HPDE6-E6E7 (cell line): Measurements from ENCODE around the gene ISG20L2.
"Not testable (repeated sequence)": the region's sequence is repeated elsewhere in the genome, so short reads cannot be mapped to it uniquely, and the experiment has no call there.

Source experiments
- DNase-seq: peaks from one replicate; pipeline ENCODE4 v3.0.0; 2011; ENCODE audit warnings: missing footprints; ENCODE audit errors: extremely low spot score

ISG20L2 gene, protein sequence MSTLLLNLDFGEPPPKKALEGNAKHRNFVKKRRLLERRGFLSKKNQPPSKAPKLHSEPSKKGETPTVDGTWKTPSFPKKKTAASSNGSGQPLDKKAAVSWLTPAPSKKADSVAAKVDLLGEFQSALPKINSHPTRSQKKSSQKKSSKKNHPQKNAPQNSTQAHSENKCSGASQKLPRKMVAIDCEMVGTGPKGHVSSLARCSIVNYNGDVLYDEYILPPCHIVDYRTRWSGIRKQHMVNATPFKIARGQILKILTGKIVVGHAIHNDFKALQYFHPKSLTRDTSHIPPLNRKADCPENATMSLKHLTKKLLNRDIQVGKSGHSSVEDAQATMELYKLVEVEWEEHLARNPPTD

GRCh38 chr1:156728599-156729462 lies at the start of gene ISG20L2:
ISG20L2 (minus strand) TSS chr1:156728766; CDS start chr1:156727652, 1,114 bp downstream.
- peak; percentile 93 for DNase-seq

DNA sequence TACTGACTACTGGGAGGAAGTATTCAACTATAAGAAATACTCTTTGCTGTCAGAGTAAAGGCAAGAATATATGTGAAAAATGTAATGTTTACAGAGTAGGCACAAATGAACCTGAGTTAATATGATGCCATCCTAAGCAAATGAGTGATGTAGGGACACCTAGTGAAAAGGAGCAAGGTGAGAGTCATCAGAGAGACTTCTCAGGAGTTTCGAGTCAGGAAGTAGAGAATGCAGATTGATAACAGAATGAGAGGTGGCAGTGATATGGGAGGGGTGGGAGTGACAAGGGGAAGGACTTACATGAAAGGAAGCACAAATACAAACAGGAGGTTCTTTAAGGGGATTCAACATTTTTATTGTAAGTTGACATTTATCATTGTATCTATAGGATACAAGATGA lies 49.0 kb upstream of the ISG20L2 start:
- DNase-seq = no peak

GRCh38 chr1:156776942-156777341 lies 48.4 kb upstream of the ISG20L2 start:
- DNase-seq = no peak

DNA sequence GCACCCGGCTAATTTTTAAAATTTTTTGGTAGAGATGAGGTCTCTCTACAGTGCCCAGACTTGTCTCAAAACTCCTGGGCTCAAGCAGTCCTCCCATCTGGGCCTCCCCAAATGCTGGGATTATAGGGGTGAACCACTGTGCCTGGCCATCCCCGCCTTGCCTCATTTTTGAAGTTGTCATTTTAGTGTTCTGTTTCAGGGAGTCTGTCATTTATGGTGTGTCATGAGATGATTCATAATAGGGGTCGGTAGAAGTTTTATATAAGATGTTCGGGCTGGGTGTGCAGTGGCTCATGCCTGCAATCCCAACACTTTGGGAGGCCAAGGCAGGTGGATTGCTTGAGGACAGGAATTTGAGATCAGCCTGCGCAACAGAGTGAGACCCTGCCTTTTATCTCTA lies 47.2 kb upstream of the ISG20L2 start:
- no peak for DNase-seq

DNA sequence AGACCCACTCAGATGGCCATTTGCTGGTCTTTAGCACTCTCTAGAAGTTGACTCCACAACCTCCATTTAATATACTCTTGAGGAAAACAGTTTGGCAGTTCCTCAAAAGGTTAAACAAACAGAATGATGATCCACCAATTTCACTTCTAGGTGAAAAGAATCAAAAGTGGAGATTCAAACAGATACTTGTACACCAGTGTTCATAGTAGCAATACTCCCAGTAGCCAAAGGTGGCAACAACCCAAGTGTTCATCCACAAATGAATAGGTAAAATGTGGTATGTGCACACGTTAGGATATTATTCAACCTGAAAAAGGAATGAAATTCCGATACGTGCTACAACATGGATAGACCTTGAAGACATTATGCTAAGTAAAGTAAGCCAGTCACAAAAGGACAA lies 45.0 kb upstream of the ISG20L2 start:
- DNase-seq = no peak

DNA sequence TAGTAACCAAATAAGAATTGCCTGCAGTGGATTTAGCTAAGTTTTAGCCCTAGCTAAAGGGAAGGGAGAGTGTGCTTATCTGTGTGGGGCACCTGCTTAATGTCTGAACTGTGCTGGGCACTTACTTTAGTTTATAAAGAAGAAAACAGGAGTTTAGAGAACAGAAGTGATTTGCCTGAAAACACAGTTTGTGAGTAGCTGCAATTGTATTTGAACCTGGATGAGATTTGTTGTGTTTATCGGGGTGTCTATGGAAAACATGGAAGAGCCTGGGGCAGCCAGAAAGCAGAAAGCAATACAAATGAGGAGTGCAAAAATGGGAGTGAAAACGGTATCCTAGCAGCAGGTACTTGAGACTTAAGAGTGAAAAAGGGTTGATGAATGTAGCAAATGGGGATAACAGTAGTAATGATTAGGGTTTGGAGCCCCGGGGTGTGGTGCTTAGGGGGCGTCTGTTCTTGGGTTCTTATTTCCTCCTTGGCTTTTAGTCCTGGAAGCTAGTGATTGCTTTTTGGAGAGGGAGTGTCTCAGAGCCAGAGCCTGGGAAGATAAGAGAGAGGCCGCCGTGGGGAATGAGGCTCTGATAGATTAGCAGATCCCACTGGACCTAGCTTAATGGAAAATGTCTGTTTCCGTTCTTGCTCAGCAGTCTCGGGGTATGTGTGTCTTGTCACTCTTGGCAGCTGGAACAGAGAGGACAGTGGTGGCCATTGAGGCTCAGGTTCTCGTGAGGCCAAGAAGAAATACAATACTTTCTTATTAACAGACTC lies 44.3 kb upstream of the ISG20L2 start:
- no peak for DNase-seq

DNA sequence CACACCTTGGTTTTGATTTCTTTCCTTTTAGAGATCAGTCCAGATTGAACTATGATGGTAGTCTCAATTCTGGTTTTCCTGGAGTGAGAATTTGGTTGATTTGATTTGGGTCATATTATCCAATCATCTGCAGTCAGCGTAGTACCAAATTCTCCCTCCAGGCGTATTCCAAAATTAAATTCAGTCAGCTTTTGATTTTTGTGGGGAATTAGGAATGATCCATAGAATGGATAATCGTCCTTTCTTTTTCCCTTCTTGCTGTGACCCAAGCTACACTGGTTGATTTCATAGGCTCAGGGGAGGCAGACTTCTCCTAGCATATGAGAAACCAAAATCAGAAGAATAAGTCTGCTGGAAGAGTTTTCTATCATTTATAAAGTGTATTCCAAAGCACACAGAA lies 43.7 kb upstream of the ISG20L2 start:
- no peak for DNase-seq

DNA sequence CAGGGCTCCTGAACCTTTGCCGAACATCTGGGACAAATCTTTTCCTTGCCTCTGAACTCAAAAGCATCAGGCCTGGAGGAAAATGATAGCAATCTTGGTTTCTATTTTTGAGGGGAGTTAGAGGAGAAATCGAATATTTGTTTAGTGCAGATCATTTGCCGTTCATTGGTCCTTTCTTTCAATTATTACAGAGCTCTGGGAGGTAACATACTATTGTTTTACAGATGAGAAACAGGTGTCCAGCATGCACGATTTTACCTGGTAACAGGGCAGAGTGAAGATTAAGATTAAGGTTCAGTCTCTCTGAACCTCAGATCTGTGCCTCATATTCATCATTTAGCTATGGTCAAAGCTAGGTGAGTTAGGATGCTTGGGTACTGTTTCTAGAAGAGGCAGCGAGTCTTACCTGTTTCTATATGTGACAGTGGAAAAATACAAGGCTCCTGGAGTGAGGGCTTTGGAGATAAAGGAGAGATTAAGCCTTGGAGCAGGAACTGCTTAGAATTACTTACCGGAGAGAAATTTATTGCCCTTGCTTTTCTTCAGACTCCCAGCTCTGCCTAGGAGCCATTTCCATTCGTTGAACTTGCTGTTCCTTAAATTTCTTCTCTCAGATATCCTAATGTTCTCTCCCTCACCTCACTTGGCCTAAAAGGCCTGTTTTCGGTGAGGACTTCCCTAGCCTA lies 40.2 kb upstream of the ISG20L2 start:
- no peak for DNase-seq

DNA sequence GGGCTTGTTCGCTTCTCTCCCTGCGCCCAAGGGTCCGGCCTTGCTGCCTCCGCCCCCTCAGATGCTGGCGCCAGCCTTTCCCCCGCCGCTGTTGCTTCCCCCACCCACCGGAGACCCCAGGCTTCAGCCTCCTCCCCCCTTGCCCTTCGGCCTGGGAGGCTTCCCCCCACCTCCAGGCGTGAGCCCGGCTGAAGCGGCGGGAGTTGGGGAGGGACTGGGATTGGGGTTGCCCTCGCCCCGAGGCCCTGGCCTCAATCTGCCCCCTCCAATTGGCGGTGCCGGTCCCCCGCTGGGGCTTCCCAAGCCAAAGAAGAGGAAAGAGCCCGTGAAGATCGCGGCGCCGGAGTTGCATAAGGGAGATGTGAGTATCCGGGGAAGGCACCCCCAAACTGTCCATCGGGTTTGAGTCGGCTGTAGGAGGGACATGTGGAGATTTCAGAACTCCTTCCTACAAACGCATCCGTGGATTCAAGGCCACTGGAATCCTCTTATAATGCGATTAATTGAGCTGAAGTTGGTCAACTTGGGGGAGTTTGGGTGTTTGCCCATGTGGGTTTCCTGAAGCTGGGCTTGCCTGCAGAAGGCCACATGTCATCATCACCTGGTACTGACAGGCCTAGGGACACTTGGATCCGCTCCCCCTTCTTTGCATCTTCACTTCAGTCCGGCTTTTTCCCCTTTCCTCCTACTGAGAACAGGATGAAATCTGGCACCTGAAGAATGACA lies 39.5 kb upstream of the ISG20L2 start:
- no peak for DNase-seq

DNA sequence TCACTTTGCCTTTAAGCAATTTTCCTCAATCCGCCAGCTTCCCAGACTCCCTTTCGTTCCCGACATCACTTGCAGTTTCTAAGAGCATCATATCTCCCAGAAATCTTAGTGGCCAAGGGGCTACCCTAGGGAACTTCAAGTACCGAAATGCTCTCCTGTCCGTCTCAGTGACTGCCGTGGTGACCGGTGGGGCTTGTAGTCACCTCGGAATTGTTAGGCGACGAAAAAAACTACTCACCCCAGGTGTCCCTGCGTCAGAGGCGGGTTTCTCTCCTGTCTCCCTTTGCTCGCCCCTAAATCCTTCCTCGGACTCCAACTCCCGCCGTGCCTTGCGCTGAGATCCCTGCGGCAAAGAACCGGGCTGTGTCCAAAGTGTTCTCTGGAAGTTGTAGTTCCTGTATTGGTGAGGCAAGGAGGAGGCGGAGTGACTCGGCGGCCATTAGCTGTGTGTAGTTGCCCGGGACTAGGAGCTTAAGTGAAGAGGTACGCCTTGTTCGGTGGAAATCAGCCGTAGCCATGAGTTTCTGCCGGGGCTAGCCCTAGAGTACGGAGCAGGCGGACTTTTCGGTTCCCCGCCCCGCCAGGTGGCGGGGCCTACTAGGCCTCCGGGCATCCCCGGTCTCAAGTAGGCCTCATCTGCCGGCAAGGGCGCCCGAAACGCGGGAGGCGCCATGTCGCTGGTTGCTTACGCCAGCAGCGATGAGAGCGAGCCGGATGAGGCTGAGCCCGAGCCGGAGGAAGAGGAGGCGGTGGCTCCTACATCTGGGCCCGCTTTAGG lies 38.7 kb upstream of the ISG20L2 start, which contains the start of gene PRCC:
PRCC (plus strand) TSS at position 435 of the 778 bp plus-strand sequence; CDS start at position 672, 237 bp downstream.
- peak; percentile 97 for DNase-seq

DNA sequence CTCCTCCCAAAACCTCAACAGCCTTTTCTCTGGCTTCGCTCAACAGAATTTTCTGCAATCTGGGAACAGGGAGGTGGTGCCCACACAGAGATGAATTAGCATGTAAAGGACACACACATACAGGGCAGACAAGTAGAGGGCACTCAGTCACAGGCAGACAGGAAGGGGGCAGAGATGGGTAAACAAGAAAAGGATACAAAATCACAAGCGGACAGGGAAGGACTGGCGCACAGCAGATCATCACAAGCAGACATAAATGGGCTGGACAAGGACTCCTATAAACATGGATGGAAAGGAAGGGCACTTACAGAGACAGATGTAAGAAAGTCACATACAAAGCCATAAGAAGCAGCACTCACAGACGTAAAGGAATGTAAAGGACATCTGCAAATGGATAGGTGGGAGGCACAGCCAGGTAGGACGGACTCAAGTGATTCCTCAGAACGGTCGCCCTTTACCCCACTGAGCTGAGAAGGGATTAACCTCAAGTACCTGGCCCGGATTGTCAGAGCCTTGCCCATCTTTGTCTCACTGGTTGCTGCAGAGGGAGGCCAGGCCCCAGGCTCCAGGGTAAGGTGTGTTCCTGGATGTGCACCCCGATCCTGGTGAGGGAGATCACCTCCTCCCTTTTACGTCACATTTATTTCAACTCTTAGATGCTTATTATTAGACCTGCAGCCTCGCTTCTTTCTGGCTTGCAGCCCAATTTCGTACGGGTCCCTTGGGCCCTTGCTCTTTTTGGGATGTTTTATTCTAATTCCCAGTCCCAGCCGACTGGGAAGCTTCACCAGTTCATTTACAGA lies 37.9 kb upstream of the ISG20L2 start:
- DNase-seq = no peak

DNA sequence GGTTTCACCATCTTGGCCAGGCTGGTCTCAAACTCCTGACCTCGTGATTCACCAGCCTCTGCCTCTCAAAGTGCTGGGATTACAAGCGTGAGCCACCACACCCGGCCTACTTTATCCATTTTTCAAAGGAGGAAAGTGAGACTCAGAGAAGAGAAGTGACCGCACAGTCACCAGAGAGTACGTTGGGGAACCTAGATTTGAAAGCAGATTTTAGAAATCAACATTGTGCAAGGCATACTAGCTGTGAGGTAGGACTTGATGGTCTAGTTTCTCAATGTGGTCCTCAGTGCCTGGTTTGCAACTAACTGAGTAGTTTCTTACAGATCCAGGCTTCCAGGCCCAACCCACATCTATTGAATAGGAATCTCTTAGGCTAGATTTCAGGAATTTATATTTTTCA lies 37.1 kb upstream of the ISG20L2 start:
- DNase-seq = no peak

- not testable (repeated sequence) for DNase-seq
These were observed 36.6 kb upstream of the ISG20L2 start for GRCh38 chr1:156765136-156765535.

DNA sequence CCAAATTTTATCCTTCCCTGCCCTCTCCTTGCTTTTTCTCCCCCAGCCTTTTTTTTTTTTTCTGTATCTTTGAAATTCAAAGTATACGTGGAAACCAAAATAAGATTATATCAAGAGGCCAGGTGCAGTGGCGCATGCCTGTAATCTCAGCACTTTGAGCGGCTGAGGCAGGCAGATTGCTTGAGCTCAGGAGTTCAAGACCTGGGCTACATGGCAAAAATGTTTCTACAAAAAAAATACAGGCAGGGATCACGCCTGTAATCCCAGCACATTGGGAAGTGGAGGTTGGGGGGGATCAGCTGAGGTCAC lies 32.2 kb upstream of the ISG20L2 start:
- no peak for DNase-seq

- no peak for DNase-seq
These were observed 31.7 kb upstream of the ISG20L2 start for GRCh38 chr1:156760092-156760795.

DNA sequence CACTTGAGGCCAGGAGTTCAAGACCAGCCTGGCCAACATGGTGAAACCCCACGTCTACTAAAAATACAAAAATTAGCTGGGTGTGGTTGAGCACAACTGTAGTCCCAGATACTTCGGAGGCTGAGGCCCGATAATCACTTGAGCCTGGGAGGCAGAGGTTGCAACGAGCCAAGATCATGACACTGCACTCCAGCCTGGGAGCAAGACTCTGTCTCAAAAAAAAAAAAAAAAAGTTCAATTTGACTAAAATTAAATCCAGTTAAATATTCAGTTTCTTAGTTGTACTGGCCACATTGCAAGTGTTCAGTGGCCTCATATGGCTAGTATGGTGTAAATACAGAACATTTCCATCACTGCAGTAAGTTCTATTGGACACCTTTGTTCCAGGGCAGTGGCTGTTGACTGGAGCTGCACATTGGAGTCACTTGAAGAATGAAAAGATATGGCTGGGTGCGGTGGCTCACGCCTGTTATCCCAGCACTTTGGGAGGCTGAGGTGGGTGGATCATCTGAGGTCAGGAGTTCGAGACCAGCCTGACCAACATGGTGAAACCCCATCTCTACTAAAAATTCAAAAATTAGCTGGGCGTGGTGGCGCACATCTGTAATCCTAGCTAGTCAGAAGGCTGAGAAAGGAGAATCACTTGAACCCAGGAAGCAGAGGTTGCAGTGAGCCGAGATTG lies 29.1 kb upstream of the ISG20L2 start:
- DNase-seq = not testable (repeated sequence)

DNA sequence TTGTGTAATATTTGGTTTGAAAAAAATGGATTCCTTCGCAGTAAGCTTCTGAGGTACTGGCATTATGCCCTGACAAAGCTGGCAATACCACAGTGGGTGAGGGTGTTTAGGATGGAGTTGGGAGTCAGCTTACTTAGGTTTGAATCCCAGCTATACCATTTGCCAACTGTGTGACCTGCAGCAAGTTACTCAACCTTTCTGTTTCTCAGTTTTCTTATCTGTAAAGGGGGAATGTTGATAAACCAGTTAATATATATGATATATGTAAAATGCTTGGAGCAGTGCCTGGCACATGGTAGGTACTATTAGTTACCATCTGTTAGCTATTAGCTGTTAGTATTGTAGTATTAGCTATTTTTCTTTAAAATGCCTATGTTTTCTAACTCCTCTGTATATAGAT lies 27.8 kb upstream of the ISG20L2 start:
- no peak for DNase-seq

DNA sequence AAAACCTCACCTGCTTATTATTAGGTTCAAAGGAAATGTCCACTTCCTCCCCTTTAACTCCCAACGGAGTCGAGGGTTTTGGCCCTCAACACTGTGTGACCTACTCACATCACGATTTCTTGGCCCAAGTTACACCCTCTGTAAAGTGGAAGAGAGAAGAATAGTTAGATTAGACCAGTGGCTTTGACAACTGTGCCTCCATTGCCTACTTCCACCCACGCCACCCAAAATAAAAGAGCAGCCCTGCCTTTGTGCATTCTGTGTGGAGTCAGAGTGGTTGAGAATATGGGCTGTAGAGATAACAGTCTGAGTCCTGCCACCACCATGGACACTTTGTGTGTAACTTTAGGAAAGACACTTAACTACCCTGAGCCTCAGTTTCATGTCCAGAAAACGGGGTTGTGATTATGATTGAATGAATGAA lies 27.0 kb upstream of the ISG20L2 start:
- no peak for DNase-seq
